CD4-positive, alpha-beta T cell treated with Interleukin-17A for 1 hour (primary cell): ENCODE measurements around the gene TNFRSF14.
A peak's percentile ranks its signal among the peaks of the same experiment; 100 is the strongest.
"Not testable (repeated sequence)": the region's sequence is repeated elsewhere in the genome, so short reads cannot be mapped to it uniquely, and the experiment has no call there.

Experiments used
- DNase-seq: peaks from one replicate; pipeline ENCODE4 v3.0.0-alpha.2; 2020

Gene TNFRSF14

GRCh38 chr1:2539312-2539907, 16.8 kb upstream of the TNFRSF14 start:
- peak; percentile 45 for DNase-seq

GRCh38 chr1:2540816-2541492, 15.2 kb upstream of the TNFRSF14 start:
- DNase-seq = no peak

GRCh38 chr1:2541619-2542245, 14.4 kb upstream of the TNFRSF14 start:
- DNase-seq = no peak

- DNase-seq = no peak
Observed at GRCh38 chr1:2542246-2542915, 13.8 kb upstream of the TNFRSF14 start.

- peak; percentile 57 for DNase-seq
Observed at GRCh38 chr1:2543543-2544092, 12.6 kb upstream of the TNFRSF14 start.

- DNase-seq = no peak
Observed at GRCh38 chr1:2544093-2544874, 11.9 kb upstream of the TNFRSF14 start.

- DNase-seq = no peak
Observed at GRCh38 chr1:2544875-2545640, 11.1 kb upstream of the TNFRSF14 start.

- peak; percentile 94 for DNase-seq
Observed at GRCh38 chr1:2545754-2546514, 10.2 kb upstream of the TNFRSF14 start.

- DNase-seq = peak; percentile 92
Observed at GRCh38 chr1:2546515-2547209, 9.5 kb upstream of the TNFRSF14 start.

- DNase-seq = peak; percentile 59
Observed at GRCh38 chr1:2547210-2548067, 8.7 kb upstream of the TNFRSF14 start.

- DNase-seq = peak; percentile 89
Observed at GRCh38 chr1:2548068-2548589, 8.0 kb upstream of the TNFRSF14 start.

- not testable (repeated sequence) for DNase-seq
Observed at GRCh38 chr1:2549367-2550029, 6.7 kb upstream of the TNFRSF14 start.

- not testable (repeated sequence) for DNase-seq
Observed at GRCh38 chr1:2550309-2550861, 5.8 kb upstream of the TNFRSF14 start.

GRCh38 chr1:2551544-2551943, 4.6 kb upstream of the TNFRSF14 start:
- DNase-seq = not testable (repeated sequence)

GRCh38 chr1:2552189-2552588, 4.0 kb upstream of the TNFRSF14 start:
- DNase-seq = no peak

- not testable (repeated sequence) for DNase-seq
Observed at GRCh38 chr1:2553076-2553475, 3.1 kb upstream of the TNFRSF14 start.

GRCh38 chr1:2553871-2554620, 2.1 kb upstream of the TNFRSF14 start:
- DNase-seq = no peak
